ENCODE results near the gene ARGLU1. TPM values are rescaled to one million over a fixed set of nuclear protein-coding genes. Genes with fewer than 3 reads are reported as not detected.

Gene ARGLU1
- total RNA-seq, 2 donors from 2014 or later: 58.7 to 60.0 TPM

- H3K27me3 ChIP-seq: no peaks in the 10 kb centered on the region
- no peak for TF ChIP-seq CTCF (IDR thresholded peaks at IDR 0.05)
- H3K4me1 ChIP-seq: peaks cover 4% of the 10 kb centered on the region
- DNase-seq: no peak
- H3K4me3 ChIP-seq: no peak overlapping the region
- H3K27ac ChIP-seq: no peak overlapping the region
- H3K36me3 ChIP-seq: no peaks in the 10 kb centered on the region
- no peak overlapping the region for H3K9ac ChIP-seq (ENCODE audit: low read depth in 2 of 2, low read length in 2 of 2)
- no peaks in the 10 kb centered on the region for H3K9me3 ChIP-seq
- intact Hi-C loops (cut with DNase I): no loop called here
These were observed 50.7 kb downstream of the ARGLU1 start for GRCh38 chr13:106517109-106517847.

- intact Hi-C loops (cut with DNase I): no loop called here
- DNase-seq: no peak
These were observed 52.2 kb downstream of the ARGLU1 start for GRCh38 chr13:106515635-106516254.

GRCh38 chr13:106514928-106515634, 52.9 kb downstream of the ARGLU1 start:
- DNase-seq: no peak
- Histone ChIP-seq H3K9ac (ENCODE audit: low read depth in 2 of 2, low read length in 2 of 2) (no peak overlapping the region), H3K4me1 (no peaks in the 10 kb centered on the region)

More at GRCh38 chr13:106515635-106516254, 52.2 kb downstream of the ARGLU1 start:
- Histone ChIP-seq H3K4me1 (no peaks in the 10 kb centered on the region), H3K36me3 (no peaks in the 10 kb centered on the region), H3K9me3 (no peaks in the 10 kb centered on the region), H3K9ac (ENCODE audit: low read depth in 2 of 2, low read length in 2 of 2) (no peak overlapping the region), H3K4me3 (no peak overlapping the region), H3K27ac (no peak overlapping the region), H3K27me3 (no peaks in the 10 kb centered on the region)
- no peak for TF ChIP-seq CTCF (IDR thresholded peaks at IDR 0.05)

GRCh38 chr13:106513025-106513983, 54.6 kb downstream of the ARGLU1 start:
- no peak for TF ChIP-seq CTCF (IDR thresholded peaks at IDR 0.05)
- no peak overlapping the region for H3K4me3 ChIP-seq
- H3K9me3 ChIP-seq: no peaks in the 10 kb centered on the region
- no peak overlapping the region for H3K27ac ChIP-seq
- H3K36me3 ChIP-seq: no peaks in the 10 kb centered on the region
- no peaks in the 10 kb centered on the region for H3K27me3 ChIP-seq
- no peak overlapping the region for H3K9ac ChIP-seq (ENCODE audit: low read depth in 2 of 2, low read length in 2 of 2)
- intact Hi-C loops (cut with DNase I): no loop called here
- no peaks in the 10 kb centered on the region for H3K4me1 ChIP-seq
- DNase-seq: no peak

More at GRCh38 chr13:106514928-106515634, 52.9 kb downstream of the ARGLU1 start:
- no peak for TF ChIP-seq CTCF (IDR thresholded peaks at IDR 0.05)
- Histone ChIP-seq H3K4me3 (no peak overlapping the region), H3K36me3 (no peaks in the 10 kb centered on the region), H3K27ac (no peak overlapping the region), H3K27me3 (no peaks in the 10 kb centered on the region), H3K9me3 (no peaks in the 10 kb centered on the region)
- intact Hi-C loops (cut with DNase I): no loop called here
